Nephron (organoid): ENCODE measurements around the gene PPP4R4.

Experiments
- H3K27ac Mint-ChIP-seq, 3 experiments: 2 replicates each; pipeline ENCODE4 v1.8.0; 2020; ENCODE audit warnings: mixed read lengths in 3 of 3, mild to moderate bottlenecking in 2 of 3, moderate library complexity in 1 of 3
- H3K27me3 Mint-ChIP-seq: 2 replicates; pipeline ENCODE4 v1.8.0; 2021; ENCODE audit warnings: low read depth, mild to moderate bottlenecking, moderate library complexity, mixed read lengths
- H3K36me3 Mint-ChIP-seq: 2 replicates; pipeline ENCODE4 v1.8.0; 2020; ENCODE audit warnings: low read depth, mixed read lengths
- H3K4me1 Mint-ChIP-seq: 2 replicates; pipeline ENCODE4 v1.8.0; 2020; ENCODE audit warnings: mixed read lengths
- H3K4me3 Mint-ChIP-seq, 3 experiments: 2 replicates each; pipeline ENCODE4 v1.8.0; 2020; ENCODE audit warnings: mild to moderate bottlenecking in 3 of 3, mixed read lengths in 3 of 3, moderate library complexity in 2 of 3
- H3K9me3 Mint-ChIP-seq: 2 replicates; pipeline ENCODE4 v1.8.0; 2020; ENCODE audit warnings: mixed read lengths
- CTCF ChIP-seq, 3 experiments: fragments of 200-600 bp; sonication (generic); IDR thresholded peaks; one replicate each; pipeline ENCODE4 v1.5.0; 2021; ENCODE audit warnings: antibody characterized with exemption in 3 of 3; ENCODE audit not compliant: unreplicated experiment in 3 of 3

Gene PPP4R4

DNA sequence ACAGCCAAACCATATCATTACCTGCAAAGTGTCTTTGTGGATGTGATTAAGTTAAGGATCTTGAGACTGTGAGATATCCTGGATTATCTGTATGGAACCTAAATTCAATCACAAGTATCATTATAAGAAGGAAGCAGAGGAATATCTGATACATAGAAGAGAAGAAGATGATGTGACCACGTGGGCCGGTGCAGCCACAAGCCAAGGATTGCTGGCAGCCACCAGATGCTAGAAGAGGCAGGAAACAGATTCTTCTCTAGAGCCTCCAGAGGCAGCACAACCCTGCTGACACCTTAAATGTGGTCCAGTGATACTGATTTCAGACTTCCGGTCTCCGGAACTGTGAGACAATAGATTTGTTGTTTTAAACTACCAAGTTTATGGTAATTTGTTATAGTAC lies 38.6 kb upstream of the PPP4R4 start:
- Mint-ChIP-seq H3K4me1 (peaks cover under 1% of the 10 kb centered on the region), H3K9me3 (peaks cover 13% of the 10 kb centered on the region), H3K36me3 (no peaks in the 10 kb centered on the region), H3K4me3 (no peak overlapping the region), H3K27me3 (peaks cover 28% of the 10 kb centered on the region), H3K27ac (no peak overlapping the region)
- no peak for TF ChIP-seq CTCF (IDR thresholded peaks at IDR 0.05; ENCODE audit: unreplicated experiment in 3 of 3)

- no peaks in the 10 kb centered on the region for H3K4me1 Mint-ChIP-seq
- TF ChIP-seq CTCF (IDR thresholded peaks at IDR 0.05; ENCODE audit: unreplicated experiment in 3 of 3) = peak; percentile 91 to 97 (median 93)
- H3K27me3 Mint-ChIP-seq = peaks cover 28% of the 10 kb centered on the region
- H3K9me3 Mint-ChIP-seq = peaks cover 13% of the 10 kb centered on the region
- no peak overlapping the region for H3K27ac Mint-ChIP-seq
- no peak overlapping the region for H3K4me3 Mint-ChIP-seq
- H3K36me3 Mint-ChIP-seq = no peaks in the 10 kb centered on the region
Measured at GRCh38 chr14:94136575-94137331, 37.4 kb upstream of the PPP4R4 start.

GRCh38 chr14:94138251-94138650 lies 35.9 kb upstream of the PPP4R4 start:
- Mint-ChIP-seq H3K9me3 (peaks cover 13% of the 10 kb centered on the region), H3K36me3 (no peaks in the 10 kb centered on the region), H3K4me3 (no peak overlapping the region), H3K27ac (no peak overlapping the region), H3K4me1 (no peaks in the 10 kb centered on the region), H3K27me3 (peaks cover 23% of the 10 kb centered on the region)
- no peak for TF ChIP-seq CTCF (IDR thresholded peaks at IDR 0.05; ENCODE audit: unreplicated experiment in 3 of 3)

GRCh38 chr14:94139006-94139405 lies 35.1 kb upstream of the PPP4R4 start:
- no peak for TF ChIP-seq CTCF (IDR thresholded peaks at IDR 0.05; ENCODE audit: unreplicated experiment in 3 of 3)
- Mint-ChIP-seq H3K27ac (no peak overlapping the region), H3K9me3 (peaks cover 13% of the 10 kb centered on the region), H3K4me1 (no peaks in the 10 kb centered on the region), H3K27me3 (peaks cover 24% of the 10 kb centered on the region), H3K36me3 (no peaks in the 10 kb centered on the region), H3K4me3 (no peak overlapping the region)

- Mint-ChIP-seq H3K27ac (no peak overlapping the region), H3K9me3 (peaks cover 13% of the 10 kb centered on the region), H3K4me1 (no peaks in the 10 kb centered on the region), H3K27me3 (peaks cover 24% of the 10 kb centered on the region), H3K4me3 (no peak overlapping the region), H3K36me3 (no peaks in the 10 kb centered on the region)
- no peak for TF ChIP-seq CTCF (IDR thresholded peaks at IDR 0.05; ENCODE audit: unreplicated experiment in 3 of 3)
Measured at GRCh38 chr14:94139421-94139820, 34.7 kb upstream of the PPP4R4 start.

DNA sequence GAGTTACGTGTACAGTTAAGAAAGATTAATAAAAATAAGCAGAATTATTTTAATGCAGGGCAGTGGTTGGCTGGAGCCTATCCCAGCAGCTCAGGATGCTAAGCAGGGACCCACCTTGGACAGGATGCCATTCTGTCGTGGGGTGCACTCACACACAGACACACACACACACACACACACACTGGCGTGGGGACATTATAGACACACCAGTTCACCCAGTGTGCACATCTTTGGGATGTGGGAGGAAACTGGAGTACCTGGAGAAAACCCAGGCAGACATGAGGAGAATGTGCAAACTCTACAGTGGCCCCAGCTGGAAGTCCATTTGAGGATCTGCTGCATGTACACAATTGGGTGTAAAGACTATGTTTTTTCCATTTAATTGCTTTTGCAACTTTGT lies 31.9 kb upstream of the PPP4R4 start:
- Mint-ChIP-seq H3K4me1 (no peaks in the 10 kb centered on the region), H3K27me3 (peaks cover 17% of the 10 kb centered on the region), H3K4me3 (no peak overlapping the region), H3K27ac (no peak overlapping the region), H3K36me3 (no peaks in the 10 kb centered on the region), H3K9me3 (no peaks in the 10 kb centered on the region)
- TF ChIP-seq CTCF (IDR thresholded peaks at IDR 0.05; ENCODE audit: unreplicated experiment in 3 of 3) = no peak
